Stimulated activated CD8-positive, alpha-beta memory T cell treated with anti-CD3 and anti-CD28 coated beads, Interleukin-12 subunit alpha, Interleukin-12 subunit beta, amount 100 ng/mL, for 24 hours (primary cell): Measurements from ENCODE around the gene ADK.

Source experiments
- DNase-seq: peaks from one replicate; pipeline ENCODE4 v3.0.0-alpha.2; 2020; ENCODE audit errors: extremely low read depth

Gene ADK

DNA sequence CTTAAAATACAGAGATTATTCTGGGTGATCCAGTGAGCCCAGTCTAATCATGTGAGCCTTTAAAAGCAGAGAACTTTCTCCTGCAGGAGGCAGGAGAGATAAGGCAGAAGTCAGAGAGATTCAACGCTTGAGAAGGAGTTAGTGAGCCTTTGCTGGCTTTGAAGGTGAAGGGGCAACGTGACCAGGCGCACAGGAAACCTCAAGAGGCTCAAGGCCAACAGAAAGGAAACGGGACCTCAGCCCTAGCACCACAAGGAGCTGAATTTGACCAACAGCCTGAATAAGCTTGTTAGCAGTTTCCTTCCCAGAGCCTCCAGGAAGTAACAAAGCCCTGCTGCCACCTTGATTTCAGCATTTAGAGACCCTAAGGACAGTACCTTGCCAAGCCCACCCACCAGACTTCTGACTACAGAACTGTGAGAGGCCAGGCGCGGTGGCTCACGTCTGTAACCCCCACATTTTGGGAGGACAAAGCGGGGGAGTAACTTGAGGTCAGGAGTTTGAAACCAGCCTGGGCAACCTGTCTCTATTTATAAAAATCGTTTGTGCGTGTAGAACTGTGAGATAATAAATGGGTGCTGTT is 588.1 kb downstream of the ADK start:
- DNase-seq: no peak

DNA sequence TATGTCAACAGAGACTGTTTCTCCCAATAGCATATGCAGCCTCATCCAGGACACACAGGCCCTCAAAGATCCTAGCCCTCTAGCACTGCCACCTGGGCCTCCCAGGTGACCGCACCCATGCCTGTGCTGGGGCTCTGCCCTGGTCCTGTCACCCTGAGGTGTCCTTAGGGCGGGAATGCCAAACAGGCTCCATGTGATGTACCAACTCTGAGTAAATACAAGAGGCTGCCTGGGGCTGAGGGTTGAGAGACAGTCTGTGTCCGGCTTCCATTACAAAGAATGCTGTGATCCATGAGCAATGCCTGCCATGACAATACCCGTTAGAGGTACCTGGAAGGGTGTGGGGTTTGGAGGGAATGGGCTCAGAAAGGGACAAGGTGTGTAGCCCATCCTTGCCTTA is 592.4 kb downstream of the ADK start:
- DNase-seq: no peak

DNA sequence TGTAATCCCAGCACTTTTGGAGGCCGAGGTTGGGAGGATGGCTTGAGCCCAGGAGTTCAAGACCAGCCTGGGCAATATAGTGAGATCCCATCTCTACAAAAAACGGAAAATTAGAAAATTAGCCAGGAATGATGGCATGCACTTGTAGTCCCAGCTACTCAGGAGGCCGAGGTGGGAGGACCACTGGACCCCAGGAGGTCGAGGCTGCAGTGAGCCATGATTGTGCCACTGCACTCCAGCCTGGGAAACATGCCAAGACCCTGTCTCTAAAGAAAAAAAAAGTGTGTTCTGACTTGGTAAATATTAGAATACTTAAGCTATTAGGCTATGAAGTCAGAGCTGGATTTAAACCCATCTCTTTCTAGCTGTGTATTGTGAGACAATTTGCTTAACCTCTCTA is 594.4 kb downstream of the ADK start:
- no peak for DNase-seq

DNA sequence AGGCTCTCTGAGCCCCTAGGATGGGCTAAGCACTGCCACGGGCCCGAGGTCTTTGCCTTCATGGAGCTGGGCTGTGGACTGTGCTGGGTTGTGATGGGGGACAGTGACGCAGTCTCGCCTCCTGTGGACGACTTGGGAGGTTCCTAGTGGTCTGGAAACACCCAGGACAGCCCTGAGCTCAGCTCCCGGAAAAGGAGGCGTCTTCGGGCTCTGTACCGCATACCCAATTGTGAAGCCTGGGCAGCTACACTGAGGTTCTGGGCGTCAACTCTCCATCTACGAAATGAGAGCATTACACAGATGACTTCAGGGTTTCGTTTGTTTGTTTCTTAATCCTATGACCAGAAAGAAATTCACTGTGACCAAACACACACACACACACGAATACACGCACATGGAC is 595.8 kb downstream of the ADK start:
- no peak for DNase-seq

DNA sequence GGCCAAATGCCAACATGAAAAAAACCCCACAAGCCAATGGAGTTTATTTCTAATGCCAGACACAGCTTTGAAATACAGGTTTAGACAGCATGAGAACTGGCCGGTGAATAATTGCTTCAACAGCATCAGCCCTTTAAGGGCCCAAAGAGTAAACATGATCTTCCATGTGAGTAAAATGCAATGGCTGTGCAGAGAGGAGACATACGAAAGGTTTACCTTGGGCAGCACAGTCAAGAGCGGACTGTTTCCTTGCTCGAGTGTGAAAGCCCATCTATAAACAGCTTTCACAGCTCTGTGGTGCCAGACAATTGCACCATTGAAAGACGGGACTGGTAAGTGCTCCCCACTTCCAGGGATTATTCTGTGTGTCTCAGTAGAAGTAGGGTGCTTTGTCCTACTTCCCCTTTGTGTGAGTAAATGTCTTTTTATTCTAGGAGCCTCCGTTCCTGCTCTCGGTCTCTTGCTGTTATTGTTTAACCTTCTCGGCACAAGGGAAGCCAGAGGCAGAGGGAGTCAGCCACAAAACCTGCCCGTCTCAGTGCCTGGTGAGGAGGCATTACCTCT is 597.5 kb downstream of the ADK start:
- no peak for DNase-seq

DNA sequence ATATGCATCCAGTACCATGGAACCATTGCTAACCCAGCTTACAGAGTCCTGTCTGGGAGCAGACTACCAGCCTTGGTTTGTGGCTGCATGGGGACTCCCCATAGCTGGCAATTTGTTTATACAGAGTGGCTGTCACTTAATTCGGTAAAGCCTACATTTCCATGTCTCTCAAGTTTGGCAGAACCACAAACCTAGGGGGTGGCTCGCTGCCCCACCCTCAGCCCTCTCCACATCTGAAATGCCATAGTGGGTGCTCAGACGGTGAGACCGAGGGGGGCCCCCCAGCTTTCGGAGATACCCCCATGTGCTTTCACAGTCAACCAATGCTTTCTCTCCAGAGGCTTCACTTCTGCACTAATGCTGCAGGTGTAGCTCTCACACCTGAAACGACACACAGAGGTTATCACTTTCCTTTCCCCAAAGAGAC is 599.8 kb downstream of the ADK start:
- DNase-seq: no peak

DNA sequence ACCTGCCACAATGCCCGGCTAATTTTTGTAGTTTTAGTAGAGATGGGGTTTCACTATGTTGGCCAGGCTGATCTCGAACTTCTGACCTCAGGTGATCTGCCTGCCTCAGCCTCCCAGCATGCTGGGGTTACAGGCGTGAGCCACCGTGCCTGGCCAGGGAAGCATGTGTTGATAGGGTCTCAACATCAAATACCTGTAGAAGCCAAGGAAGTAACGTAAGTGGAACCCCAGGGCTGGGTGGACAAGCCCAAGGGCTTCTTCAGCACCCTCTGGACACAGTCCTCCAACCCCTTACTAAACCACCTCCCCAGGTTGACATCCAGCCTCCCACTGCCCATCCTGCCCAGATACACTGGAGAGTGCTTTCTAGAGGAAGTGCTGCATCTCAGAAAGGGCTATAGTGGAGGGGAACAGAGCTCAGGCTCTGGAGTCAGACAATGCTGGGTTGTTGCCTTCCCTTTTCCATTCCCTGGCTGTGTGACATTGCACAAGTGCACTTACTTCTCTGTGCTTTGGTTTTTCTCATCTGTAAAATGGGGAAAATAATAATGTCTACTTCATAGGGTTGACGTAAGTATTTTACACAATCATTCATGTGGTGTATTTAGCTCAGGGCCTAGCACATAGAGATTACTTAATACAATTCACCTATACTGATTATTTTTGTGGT is 601.5 kb downstream of the ADK start:
- DNase-seq: no peak

DNA sequence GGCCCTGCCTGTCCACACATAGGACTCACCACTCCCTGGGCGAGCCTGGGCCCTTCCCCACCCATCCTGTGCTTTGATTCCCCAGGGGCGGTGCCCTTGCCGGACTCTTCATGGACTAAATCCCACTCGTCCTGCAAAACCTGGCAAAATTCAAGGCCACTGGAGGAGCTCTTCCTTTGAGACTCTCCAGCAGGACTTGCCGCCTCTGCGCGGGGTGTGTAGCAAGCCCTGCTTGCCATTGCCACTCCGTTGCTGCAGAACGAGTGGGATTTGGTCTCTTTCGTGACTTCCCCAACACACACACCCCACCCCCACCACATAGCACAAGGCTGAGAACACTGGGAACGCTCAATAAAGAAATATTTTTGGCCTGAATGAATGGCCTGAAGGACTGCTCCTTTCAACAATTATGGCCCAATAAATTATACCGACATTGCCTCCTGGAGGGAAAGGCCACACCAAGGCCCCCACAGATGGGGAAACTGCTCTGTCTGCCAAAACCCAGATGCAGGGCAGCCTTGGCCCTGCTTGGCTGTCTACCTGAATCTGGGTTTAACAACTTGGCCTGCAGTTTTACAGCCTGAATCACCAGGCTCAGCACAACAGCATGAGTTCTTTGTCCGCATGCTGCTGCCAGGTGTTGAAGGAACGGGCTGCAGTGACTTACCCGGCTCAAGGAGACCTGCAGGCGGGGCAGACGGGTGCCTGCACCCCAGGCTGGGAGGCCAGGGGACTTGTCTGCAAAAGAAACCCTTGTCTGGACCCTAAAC is 602.6 kb downstream of the ADK start:
- no peak for DNase-seq

DNA sequence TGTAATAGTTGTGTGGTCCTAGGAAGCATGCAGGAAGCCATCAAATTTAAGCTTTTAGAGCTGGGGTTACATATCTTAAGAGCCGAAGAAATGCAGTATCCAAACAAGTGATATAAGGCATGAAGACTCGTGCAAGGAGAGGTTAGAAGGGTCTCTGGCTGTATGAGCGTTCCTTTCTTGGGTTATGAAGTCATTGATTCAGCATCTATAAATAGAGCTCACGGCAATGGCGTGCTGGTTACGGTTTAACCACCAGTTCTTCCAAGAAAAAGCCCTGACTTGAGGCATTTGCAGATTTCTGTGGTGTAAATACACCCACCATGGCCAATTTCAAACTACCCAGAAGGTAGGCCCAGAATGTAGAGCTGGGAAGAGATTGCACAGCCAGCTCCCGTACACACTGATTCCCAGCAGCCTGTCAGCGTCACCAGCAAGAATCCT is 603.4 kb downstream of the ADK start:
- no peak for DNase-seq

DNA sequence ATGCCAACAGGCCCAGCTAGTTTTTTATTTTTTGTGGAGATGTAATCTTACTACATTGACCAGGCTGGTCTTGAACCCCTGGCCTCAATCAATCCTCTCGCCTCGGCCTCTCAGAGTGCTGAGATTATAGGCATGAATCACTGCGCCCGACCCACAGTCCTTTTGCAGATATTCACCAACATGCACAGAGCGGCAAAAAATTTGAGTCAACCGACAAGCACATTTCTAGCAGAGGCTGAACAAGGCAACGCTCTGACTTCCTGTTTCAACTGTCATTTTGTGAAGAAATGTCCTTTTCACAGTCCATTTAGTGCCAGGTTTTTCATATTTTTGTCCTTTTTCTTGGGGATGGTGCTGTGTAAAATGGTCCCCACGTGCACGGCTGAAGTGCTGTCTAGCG is 604.3 kb downstream of the ADK start:
- no peak for DNase-seq
